A673 (cell line): ENCODE results near the gene NDC1. TPM values are rescaled to one million over a fixed set of nuclear protein-coding genes. Genes with fewer than 3 reads are reported as not detected.

ENCODE experiments used
- BruUV-seq: library from RNA; stranded (reverse); fragments of 400-500 nt; replicated peaks from 2 replicates; lab custom pipeline; 2021; lab: Mats Ljungman, UMichigan
- CTCF ChIA-PET: fragments of 300-600 bp; sonication (Branson Sonifier 250); formaldehyde crosslinking; loops from one replicate; lab custom pipeline; 2022; ENCODE audit warnings: antibody characterized with exemption; lab: Charles Lee
- POLR2A ChIA-PET: fragments of 300-600 bp; sonication (Branson Sonifier 250); formaldehyde crosslinking; loops from one replicate; lab custom pipeline; 2022; ENCODE audit warnings: antibody characterized with exemption; ENCODE audit not compliant: low non-redundant PET; lab: Charles Lee
- DNase-seq: peaks from one replicate; pipeline ENCODE4 v3.0.0-alpha.2; 2015; ENCODE audit warnings: low spot score
- H3K27ac ChIP-seq: fragments of 200-600 bp; sonication (generic); 2 replicates; pipeline ENCODE4 v1.5.1; 2016; ENCODE audit warnings: mixed run types, low read depth, mild to moderate bottlenecking, mixed read lengths, antibody characterized with exemption, low read length; ENCODE audit not compliant: poor library complexity, severe bottlenecking
- H3K27me3 ChIP-seq: fragments of 200-600 bp; sonication (generic); replicated peaks from 2 replicates; pipeline ENCODE4 v1.6.1; 2017; ENCODE audit warnings: mixed run types, low read depth, mild to moderate bottlenecking, mixed read lengths, antibody characterized with exemption, low read length; ENCODE audit not compliant: insufficient read depth, poor library complexity
- H3K36me3 ChIP-seq: fragments of 200-600 bp; sonication (generic); 2 replicates; pipeline ENCODE4 v1.6.1; 2016; ENCODE audit warnings: mixed run types, mild to moderate bottlenecking, mixed read lengths, antibody characterized with exemption, low read length; ENCODE audit not compliant: insufficient read depth, poor library complexity, severe bottlenecking
- H3K4me1 ChIP-seq: fragments of 200-600 bp; sonication (generic); 2 replicates; pipeline ENCODE4 v1.6.1; 2017; ENCODE audit warnings: mixed run types, mild to moderate bottlenecking, mixed read lengths, antibody characterized with exemption, low read length; ENCODE audit not compliant: insufficient read depth, poor library complexity, severe bottlenecking
- H3K4me3 ChIP-seq: fragments of 200-600 bp; sonication (generic); 2 replicates; pipeline ENCODE4 v1.5.1; 2016; ENCODE audit warnings: low read depth, mixed run types, mild to moderate bottlenecking, mixed read lengths, low read length; ENCODE audit not compliant: poor library complexity, severe bottlenecking
- H3K9me3 ChIP-seq: fragments of 200-600 bp; sonication (generic); 2 replicates; pipeline ENCODE4 v1.6.1; 2016; ENCODE audit warnings: mixed run types, low read depth, mild to moderate bottlenecking, mixed read lengths, antibody characterized with exemption, low read length; ENCODE audit not compliant: poor library complexity, severe bottlenecking
- CTCF ChIP-seq: fragments of 300-800, 200-600 bp; sonication (generic); conservative IDR thresholded peaks from 2 replicates; pipeline ENCODE4 v1.5.1; 2017; ENCODE audit warnings: low read depth, mild to moderate bottlenecking, antibody characterized with exemption, low read length, moderate library complexity, mixed read lengths
- EZH2 ChIP-seq: fragments of 200-600 bp; sonication (generic); IDR thresholded peaks from 2 replicates; pipeline ENCODE4 v1.6.1; 2017; ENCODE audit warnings: borderline replicate concordance, low read depth, mild to moderate bottlenecking, mixed read lengths, antibody characterized with exemption, low read length; ENCODE audit not compliant: poor library complexity, severe bottlenecking
- intact Hi-C: fragments of 100-400 bp; cut with micrococcal nuclease; formaldehyde crosslinking; loops from one replicate; pipeline ENCODE4 v1.10.0; 2022; ENCODE audit not compliant: unreplicated experiment
- total RNA-seq: library from RNA; stranded (reverse); gene quantifications from 2 replicates; pipeline ENCODE4 v1.2.3, GENCODE V29; 2021

NDC1 gene
- total RNA-seq, 1 experiment from 2014 or later, result 26.6 TPM

- no TSS peak for BruUV-seq
- Histone ChIP-seq H3K4me3 (no peak overlapping the region), H3K36me3 (peaks cover 10% of the 10 kb centered on the region), H3K27ac (no peak overlapping the region), H3K27me3 (no peaks in the 10 kb centered on the region), H3K9me3 (no peaks in the 10 kb centered on the region), H3K4me1 (no peaks in the 10 kb centered on the region)
- ChIA-PET CTCF (no interaction called here), POLR2A (interaction anchor here (0.6 kb wide), 1 partner anchor 68 kb away, joined by 7 read pairs; no protein-coding TSS in a partner anchor)
- DNase-seq, result no peak
- TF ChIP-seq CTCF (no peak), EZH2 (no peak)
- intact Hi-C loops, result no loop called here
These were observed 33.1 kb downstream of the NDC1 start for GRCh38 chr1:53804791-53805505.

- intact Hi-C loops, result no loop called here
- Histone ChIP-seq H3K27ac (no peak overlapping the region), H3K4me3 (no peak overlapping the region), H3K27me3 (no peaks in the 10 kb centered on the region), H3K36me3 (peaks cover 10% of the 10 kb centered on the region), H3K9me3 (no peaks in the 10 kb centered on the region), H3K4me1 (no peaks in the 10 kb centered on the region)
- no TSS peak for BruUV-seq
- ChIA-PET CTCF (no interaction called here), POLR2A (no interaction called here)
- TF ChIP-seq EZH2, result no peak
- no peak for TF ChIP-seq CTCF
- DNase-seq, result no peak
These were observed 33.9 kb downstream of the NDC1 start for GRCh38 chr1:53804181-53804580.

GRCh38 chr1:53800621-53801020, 37.5 kb downstream of the NDC1 start:
- peaks cover 10% of the 10 kb centered on the region for H3K36me3 ChIP-seq
- no peaks in the 10 kb centered on the region for H3K9me3 ChIP-seq
- ChIA-PET POLR2A (no interaction called here), CTCF (no interaction called here)
- no peaks in the 10 kb centered on the region for H3K27me3 ChIP-seq
- TF ChIP-seq CTCF (no peak), EZH2 (no peak)
- no peak overlapping the region for H3K4me3 ChIP-seq
- DNase-seq, result no peak
- H3K4me1 ChIP-seq, result no peaks in the 10 kb centered on the region
- intact Hi-C loops, result no loop called here
- BruUV-seq, result no TSS peak
- H3K27ac ChIP-seq, result no peak overlapping the region
